GM21526 (cell line): ENCODE measurements around the gene CHM.
"Not testable (repeated sequence)": the region's sequence is repeated elsewhere in the genome, so short reads cannot be mapped to it uniquely, and the experiment has no call there.

Experiments
- ATAC-seq: cut with Tn5 transposase; IDR thresholded peaks from one replicate; pipeline ENCODE4 v1.9.1; 2021; ENCODE audit warnings: moderate library complexity; ENCODE audit not compliant: unreplicated experiment, low FRiP score

CHM gene

GRCh38 chrX:85998954-85999353 lies 48.4 kb downstream of the CHM start:
- ATAC-seq = no peak

- no peak for ATAC-seq
Observed at GRCh38 chrX:85996555-85996954, 50.8 kb downstream of the CHM start.

- no peak for ATAC-seq
Observed at GRCh38 chrX:85995641-85996040, 51.7 kb downstream of the CHM start.

GRCh38 chrX:85994797-85995196 lies 52.6 kb downstream of the CHM start:
- ATAC-seq = no peak

- no peak for ATAC-seq
Observed at GRCh38 chrX:85994228-85994627, 53.1 kb downstream of the CHM start.

GRCh38 chrX:85993539-85994197 lies 53.7 kb downstream of the CHM start:
- no peak for ATAC-seq

- ATAC-seq = no peak
Observed at GRCh38 chrX:85992811-85993229, 54.5 kb downstream of the CHM start.

- no peak for ATAC-seq
Observed at GRCh38 chrX:85988353-85988752, 59.0 kb downstream of the CHM start.

- ATAC-seq = no peak
Observed at GRCh38 chrX:85980286-85980685, 67.1 kb downstream of the CHM start.

- ATAC-seq = peak; percentile 82
Observed at GRCh38 chrX:85977218-85977617, 70.1 kb downstream of the CHM start.

GRCh38 chrX:85972351-85972750 lies 75.0 kb downstream of the CHM start:
- ATAC-seq = not testable (repeated sequence)

GRCh38 chrX:85964744-85965143 lies 82.6 kb downstream of the CHM start:
- no peak for ATAC-seq

GRCh38 chrX:85963736-85964135 lies 83.6 kb downstream of the CHM start:
- no peak for ATAC-seq

- ATAC-seq = no peak
Observed at GRCh38 chrX:85955510-85955909, 91.8 kb downstream of the CHM start.

- not testable (repeated sequence) for ATAC-seq
Observed at GRCh38 chrX:85944751-85945150, 102.6 kb downstream of the CHM start.

GRCh38 chrX:85941275-85941674 lies 106.1 kb downstream of the CHM start:
- ATAC-seq = no peak

- not testable (repeated sequence) for ATAC-seq
Observed at GRCh38 chrX:85939942-85940341, 107.4 kb downstream of the CHM start.

- ATAC-seq = not testable (repeated sequence)
Observed at GRCh38 chrX:85934399-85934798, 113.0 kb downstream of the CHM start.

GRCh38 chrX:85930099-85930498 lies 117.3 kb downstream of the CHM start:
- ATAC-seq = no peak

- ATAC-seq = no peak
Observed at GRCh38 chrX:85928606-85929005, 118.8 kb downstream of the CHM start.

- no peak for ATAC-seq
Observed at GRCh38 chrX:85927740-85928139, 119.6 kb downstream of the CHM start.

GRCh38 chrX:85922821-85923220 lies 124.5 kb downstream of the CHM start:
- ATAC-seq = no peak
